ENCODE results near the gene APP.

DNA sequence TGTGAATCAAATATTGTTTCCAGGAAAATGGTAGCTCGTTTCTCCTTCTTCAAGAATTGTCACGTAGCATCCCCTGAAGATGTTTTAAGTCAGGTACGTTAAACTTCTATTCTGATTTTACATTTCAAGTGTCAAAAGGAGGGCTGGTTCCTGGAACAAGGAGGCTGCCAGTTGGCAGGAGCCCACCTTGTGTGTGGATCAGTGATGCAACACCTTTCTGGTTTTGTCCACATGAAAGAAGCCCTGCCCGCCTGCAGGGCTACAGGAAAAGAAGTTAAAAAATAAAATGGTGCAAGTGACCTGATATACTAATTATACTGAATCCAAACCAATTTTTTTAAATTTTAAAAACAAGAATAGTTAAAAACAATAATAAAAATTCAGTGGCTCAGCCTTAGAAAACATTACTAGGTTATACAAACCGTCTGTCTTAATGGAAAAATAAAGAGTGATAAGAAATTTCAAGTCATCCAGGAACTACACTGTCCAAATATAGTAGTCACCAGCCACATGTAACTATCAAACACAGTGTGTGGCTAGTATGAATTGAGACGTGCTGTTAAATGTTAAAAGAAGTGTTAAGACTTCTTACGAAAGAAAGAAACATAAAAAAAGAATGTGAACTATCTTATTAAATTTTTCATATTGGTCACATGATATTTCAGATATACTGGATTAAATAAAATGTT, 123.1 kb downstream of the APP start:
- TF ChIP-seq CTCF (conservative IDR thresholded peaks at IDR 0.05; ENCODE audit: low read depth, low read length) (no peak), EZH2phosphoT487 (IDR thresholded peaks at IDR 0.05; ENCODE audit: borderline replicate concordance, low read length) (no peak)

Measured in PC-3 (cell line).